Measurements from ENCODE around the gene CNNM2.

Gene CNNM2

DNA sequence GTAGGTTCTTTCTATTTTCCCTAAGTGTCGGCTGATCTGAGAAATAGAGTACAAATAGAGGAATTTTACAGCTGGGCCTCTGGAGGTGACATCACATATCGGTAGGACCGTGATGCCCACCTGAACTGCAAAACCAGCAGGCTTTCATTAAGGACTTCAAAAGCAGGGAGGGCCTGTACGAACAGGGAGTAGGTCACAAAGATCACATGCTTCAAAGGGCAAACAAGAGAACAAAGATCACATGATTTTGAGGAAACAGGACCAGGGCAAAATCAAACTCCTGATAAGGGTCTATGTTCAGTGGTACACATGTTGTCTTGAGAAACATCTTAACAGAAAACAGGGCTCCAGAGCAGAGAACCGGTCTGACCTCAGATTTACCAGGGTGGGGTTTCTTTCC lies 88.9 kb downstream of the CNNM2 start:
- Histone ChIP-seq H3K27me3 (ENCODE audit: control insufficient read depth, insufficient read depth, low read length) (no peaks in the 10 kb centered on the region), H3K36me3 (ENCODE audit: insufficient read depth, low read length) (no peaks in the 10 kb centered on the region), H3K9ac (ENCODE audit: low read depth, low read length) (no peak overlapping the region), H3K4me3 (ENCODE audit: low read length) (no peak overlapping the region), H3K4me2 (ENCODE audit: low read length) (no peak overlapping the region), H3K9me3 (replicated peaks; ENCODE audit: low read length) (no peaks in the 10 kb centered on the region), H3K4me1 (ENCODE audit: control insufficient read depth, insufficient read depth, low read length) (no peaks in the 10 kb centered on the region)

DNA sequence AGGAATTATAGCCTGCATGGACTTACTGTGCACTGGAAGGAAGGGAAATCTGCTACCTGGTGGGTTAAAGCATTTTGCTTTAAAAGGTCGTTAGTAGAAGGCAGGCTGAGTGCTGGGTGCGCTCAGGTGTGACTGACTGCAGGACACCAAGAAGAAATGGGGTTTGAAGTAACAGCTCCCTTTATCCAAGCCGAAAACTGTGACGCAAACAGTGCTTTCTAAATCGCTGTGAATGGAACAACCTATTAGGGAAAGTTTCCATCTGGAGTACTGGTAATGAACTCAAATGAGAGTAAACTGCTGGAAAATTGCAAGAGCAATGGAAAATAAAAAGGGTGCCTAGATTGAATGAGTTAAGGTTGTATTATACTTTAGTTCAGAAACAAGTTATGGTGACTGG lies 95.3 kb downstream of the CNNM2 start:
- no peak overlapping the region for H3K4me2 ChIP-seq (ENCODE audit: low read length)
- no peaks in the 10 kb centered on the region for H3K27me3 ChIP-seq (ENCODE audit: control insufficient read depth, insufficient read depth, low read length)
- H3K9me3 ChIP-seq (replicated peaks; ENCODE audit: low read length): no peaks in the 10 kb centered on the region
- no peaks in the 10 kb centered on the region for H3K4me1 ChIP-seq (ENCODE audit: control insufficient read depth, insufficient read depth, low read length)
- no peak overlapping the region for H3K4me3 ChIP-seq (ENCODE audit: low read length)
- no peaks in the 10 kb centered on the region for H3K36me3 ChIP-seq (ENCODE audit: insufficient read depth, low read length)
- H3K9ac ChIP-seq (ENCODE audit: low read depth, low read length): no peak overlapping the region

DNA sequence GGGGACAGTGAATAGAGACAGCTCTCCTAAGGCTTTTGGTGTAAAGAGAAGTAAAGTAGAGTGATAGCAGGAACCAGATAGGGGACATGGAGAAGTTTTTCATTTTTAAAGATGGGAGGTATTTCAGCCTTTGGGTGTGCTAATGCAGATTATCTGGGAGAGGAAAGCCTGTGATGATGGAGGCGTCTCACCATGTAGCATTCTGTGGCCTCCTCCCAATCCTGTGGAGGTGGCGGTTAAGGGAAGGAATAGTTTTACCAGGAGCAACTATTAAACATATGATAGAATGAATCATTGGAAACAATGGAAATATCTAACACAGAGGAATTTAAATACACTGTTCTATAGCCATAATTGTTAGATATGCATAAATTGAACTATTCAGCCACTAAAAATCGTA lies 101.3 kb downstream of the CNNM2 start:
- H3K9ac ChIP-seq (ENCODE audit: low read depth, low read length): no peak overlapping the region
- H3K27me3 ChIP-seq (ENCODE audit: control insufficient read depth, insufficient read depth, low read length): peaks cover 7% of the 10 kb centered on the region
- H3K36me3 ChIP-seq (ENCODE audit: insufficient read depth, low read length): no peaks in the 10 kb centered on the region
- H3K4me1 ChIP-seq (ENCODE audit: control insufficient read depth, insufficient read depth, low read length): no peaks in the 10 kb centered on the region
- H3K4me3 ChIP-seq (ENCODE audit: low read length): no peak overlapping the region
- no peak overlapping the region for H3K4me2 ChIP-seq (ENCODE audit: low read length)
- no peaks in the 10 kb centered on the region for H3K9me3 ChIP-seq (replicated peaks; ENCODE audit: low read length)

DNA sequence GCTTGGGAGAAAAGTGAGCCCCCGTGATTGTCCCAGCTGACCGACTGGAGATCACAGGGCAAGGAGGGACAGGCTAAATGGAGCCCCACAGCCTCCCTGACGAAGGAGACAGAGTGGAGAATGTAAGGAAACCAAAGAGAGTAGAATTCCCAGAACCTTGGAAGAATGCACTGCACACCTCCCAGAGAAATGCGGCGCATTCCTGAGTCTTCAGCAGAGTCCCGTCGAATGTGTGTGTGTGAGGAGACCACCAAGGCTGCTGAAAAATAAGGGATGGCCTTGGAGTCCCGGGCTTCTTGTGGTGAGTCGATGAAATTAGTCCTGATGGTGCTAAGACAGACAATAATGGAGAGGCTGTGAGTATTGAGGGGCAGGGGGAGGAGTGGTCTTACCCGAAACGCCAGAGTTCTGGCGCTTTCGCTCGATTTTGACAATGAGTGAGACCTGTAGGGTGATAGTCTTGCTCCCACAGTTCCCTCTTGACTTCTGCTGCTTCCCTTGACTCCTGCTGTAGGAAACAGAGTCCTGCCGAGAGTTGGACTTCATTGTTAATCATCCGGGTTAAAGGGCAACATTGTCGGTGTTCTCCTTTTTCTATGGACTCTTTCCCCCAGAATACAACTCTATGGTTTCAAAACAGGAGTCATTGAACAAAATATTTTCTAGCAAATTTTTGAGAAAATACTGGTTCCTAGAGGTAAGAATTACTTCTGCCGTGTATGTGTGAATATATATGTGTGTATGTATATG lies 103.2 kb downstream of the CNNM2 start:
- no peak overlapping the region for H3K4me3 ChIP-seq (ENCODE audit: low read length)
- no peak overlapping the region for H3K9ac ChIP-seq (ENCODE audit: low read depth, low read length)
- no peaks in the 10 kb centered on the region for H3K4me1 ChIP-seq (ENCODE audit: control insufficient read depth, insufficient read depth, low read length)
- peaks cover 7% of the 10 kb centered on the region for H3K27me3 ChIP-seq (ENCODE audit: control insufficient read depth, insufficient read depth, low read length)
- no peaks in the 10 kb centered on the region for H3K9me3 ChIP-seq (replicated peaks; ENCODE audit: low read length)
- H3K4me2 ChIP-seq (ENCODE audit: low read length): no peak overlapping the region
- no peaks in the 10 kb centered on the region for H3K36me3 ChIP-seq (ENCODE audit: insufficient read depth, low read length)

DNA sequence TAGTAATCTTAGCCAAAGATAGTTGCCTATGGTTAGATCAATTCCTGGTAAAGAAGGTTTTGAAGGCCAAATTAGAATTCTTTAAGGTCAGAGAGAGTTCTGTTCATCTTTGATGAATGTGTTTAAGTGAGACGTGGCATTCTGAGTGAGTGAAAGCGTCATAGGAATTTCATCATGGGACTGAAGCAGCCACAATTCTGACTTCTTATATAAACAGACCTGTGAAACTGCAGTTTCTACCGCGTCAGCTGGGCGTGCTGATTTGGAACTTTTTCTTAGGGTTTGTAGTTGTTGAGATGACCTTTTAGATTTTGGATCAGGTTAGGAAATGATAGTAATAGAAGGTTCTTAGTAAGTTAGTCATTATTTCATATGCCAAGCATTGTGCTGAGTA lies 103.8 kb downstream of the CNNM2 start:
- H3K36me3 ChIP-seq (ENCODE audit: insufficient read depth, low read length): no peaks in the 10 kb centered on the region

DNA sequence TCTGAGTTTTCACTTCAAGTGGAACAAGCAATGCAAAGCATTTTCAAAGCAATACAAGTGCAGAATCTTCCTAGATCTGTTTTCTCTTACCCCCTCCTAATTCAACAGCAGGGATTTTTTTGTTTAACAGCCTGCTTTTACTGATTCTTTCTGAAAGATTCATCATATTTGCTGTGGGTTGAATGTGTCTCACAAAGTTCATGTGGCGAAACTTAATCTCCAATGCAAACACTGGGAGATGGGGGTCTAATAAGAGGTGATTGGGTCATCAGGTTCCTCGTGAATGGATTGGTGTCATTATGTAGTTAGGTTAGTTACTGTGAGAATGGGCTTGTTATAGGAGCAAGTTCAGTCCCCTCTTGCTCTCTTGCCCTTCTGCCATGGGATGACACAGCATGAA lies 107.6 kb downstream of the CNNM2 start:
- Histone ChIP-seq H3K9ac (ENCODE audit: low read depth, low read length) (no peak overlapping the region), H3K4me2 (ENCODE audit: low read length) (no peak overlapping the region), H3K36me3 (ENCODE audit: insufficient read depth, low read length) (no peaks in the 10 kb centered on the region), H3K27me3 (ENCODE audit: control insufficient read depth, insufficient read depth, low read length) (peaks cover 7% of the 10 kb centered on the region), H3K4me1 (ENCODE audit: control insufficient read depth, insufficient read depth, low read length) (no peaks in the 10 kb centered on the region), H3K9me3 (replicated peaks; ENCODE audit: low read length) (no peaks in the 10 kb centered on the region), H3K4me3 (ENCODE audit: low read length) (no peak overlapping the region)

More for the DNA sequence above, 103.8 kb downstream of the CNNM2 start:
- H3K4me1 ChIP-seq (ENCODE audit: control insufficient read depth, insufficient read depth, low read length): no peaks in the 10 kb centered on the region
- H3K4me3 ChIP-seq (ENCODE audit: low read length): no peak overlapping the region
- H3K27me3 ChIP-seq (ENCODE audit: control insufficient read depth, insufficient read depth, low read length): peaks cover 7% of the 10 kb centered on the region
- no peak overlapping the region for H3K4me2 ChIP-seq (ENCODE audit: low read length)
- no peak overlapping the region for H3K9ac ChIP-seq (ENCODE audit: low read depth, low read length)
- no peaks in the 10 kb centered on the region for H3K9me3 ChIP-seq (replicated peaks; ENCODE audit: low read length)

DNA sequence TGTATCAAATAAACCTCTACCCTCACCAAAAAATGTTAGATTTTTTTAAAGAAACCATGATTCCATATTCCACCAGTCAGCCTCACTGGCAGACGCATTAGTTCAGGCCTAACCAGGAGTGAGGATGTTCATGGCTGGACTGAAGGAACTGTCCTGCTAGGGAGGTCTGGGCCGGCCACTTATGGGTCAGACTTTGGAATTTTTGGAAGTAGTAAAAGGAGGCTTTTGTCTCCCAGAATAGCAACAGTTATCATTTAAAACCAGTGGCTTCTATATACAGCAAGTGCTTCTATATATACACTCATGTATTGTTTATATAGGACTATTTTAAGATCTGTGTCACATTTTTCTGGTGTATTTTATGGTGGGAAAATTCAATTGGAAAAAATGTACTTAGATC lies 120.5 kb downstream of the CNNM2 start:
- Histone ChIP-seq H3K4me2 (ENCODE audit: low read length) (no peak overlapping the region), H3K9me3 (replicated peaks; ENCODE audit: low read length) (no peaks in the 10 kb centered on the region), H3K4me1 (ENCODE audit: control insufficient read depth, insufficient read depth, low read length) (no peaks in the 10 kb centered on the region), H3K9ac (ENCODE audit: low read depth, low read length) (no peak overlapping the region), H3K36me3 (ENCODE audit: insufficient read depth, low read length) (no peaks in the 10 kb centered on the region), H3K27me3 (ENCODE audit: control insufficient read depth, insufficient read depth, low read length) (peaks cover 4% of the 10 kb centered on the region), H3K4me3 (ENCODE audit: low read length) (no peak overlapping the region)

DNA sequence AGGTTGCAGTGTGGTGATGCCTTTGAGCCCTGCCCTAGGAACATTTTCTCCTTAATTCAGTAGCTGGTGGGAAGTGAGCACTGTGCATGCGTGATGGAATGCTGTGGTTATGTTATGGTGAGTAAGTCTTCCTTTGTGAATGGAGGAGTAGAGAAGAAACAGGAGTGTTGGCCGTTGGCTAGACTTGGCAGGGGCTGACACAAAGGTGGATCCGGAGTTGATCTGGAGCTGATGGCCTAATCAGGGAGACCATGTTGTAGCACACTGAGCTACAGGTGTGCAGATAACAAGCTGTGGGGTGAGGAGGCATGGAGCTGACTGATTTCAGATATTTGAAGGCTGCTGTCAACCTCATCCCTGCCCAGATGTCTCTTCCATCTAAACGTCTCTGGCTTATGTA lies 122.3 kb downstream of the CNNM2 start:
- peaks cover 4% of the 10 kb centered on the region for H3K27me3 ChIP-seq (ENCODE audit: control insufficient read depth, insufficient read depth, low read length)
- no peak overlapping the region for H3K4me3 ChIP-seq (ENCODE audit: low read length)
- H3K4me2 ChIP-seq (ENCODE audit: low read length): no peak overlapping the region
- H3K9ac ChIP-seq (ENCODE audit: low read depth, low read length): no peak overlapping the region
- no peaks in the 10 kb centered on the region for H3K9me3 ChIP-seq (replicated peaks; ENCODE audit: low read length)
- no peaks in the 10 kb centered on the region for H3K36me3 ChIP-seq (ENCODE audit: insufficient read depth, low read length)
- H3K4me1 ChIP-seq (ENCODE audit: control insufficient read depth, insufficient read depth, low read length): no peaks in the 10 kb centered on the region

DNA sequence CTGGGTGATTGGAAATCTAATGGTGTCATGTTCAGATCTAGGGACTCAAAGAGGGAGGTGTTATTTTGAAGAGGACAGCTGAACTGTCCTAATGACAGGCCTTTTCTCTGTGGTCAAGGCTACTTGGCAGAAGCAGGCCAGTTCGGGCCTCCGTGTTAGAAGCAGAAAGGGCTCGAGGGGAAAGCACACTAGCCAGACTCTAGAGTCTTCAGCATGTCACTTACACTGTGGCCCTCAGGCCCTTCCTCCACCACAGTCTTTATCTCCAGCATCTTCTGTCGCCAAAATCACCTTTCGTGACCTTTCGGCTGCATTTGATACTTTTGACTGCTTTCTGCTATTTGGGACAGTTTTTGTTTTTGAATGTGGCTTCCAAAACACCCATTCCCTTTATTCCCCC lies 123.3 kb downstream of the CNNM2 start:
- no peak overlapping the region for H3K9ac ChIP-seq (ENCODE audit: low read depth, low read length)
- H3K4me2 ChIP-seq (ENCODE audit: low read length): no peak overlapping the region
- H3K4me3 ChIP-seq (ENCODE audit: low read length): no peak overlapping the region
- no peaks in the 10 kb centered on the region for H3K27me3 ChIP-seq (ENCODE audit: control insufficient read depth, insufficient read depth, low read length)
- H3K9me3 ChIP-seq (replicated peaks; ENCODE audit: low read length): no peaks in the 10 kb centered on the region
- no peaks in the 10 kb centered on the region for H3K4me1 ChIP-seq (ENCODE audit: control insufficient read depth, insufficient read depth, low read length)
- no peaks in the 10 kb centered on the region for H3K36me3 ChIP-seq (ENCODE audit: insufficient read depth, low read length)

DNA sequence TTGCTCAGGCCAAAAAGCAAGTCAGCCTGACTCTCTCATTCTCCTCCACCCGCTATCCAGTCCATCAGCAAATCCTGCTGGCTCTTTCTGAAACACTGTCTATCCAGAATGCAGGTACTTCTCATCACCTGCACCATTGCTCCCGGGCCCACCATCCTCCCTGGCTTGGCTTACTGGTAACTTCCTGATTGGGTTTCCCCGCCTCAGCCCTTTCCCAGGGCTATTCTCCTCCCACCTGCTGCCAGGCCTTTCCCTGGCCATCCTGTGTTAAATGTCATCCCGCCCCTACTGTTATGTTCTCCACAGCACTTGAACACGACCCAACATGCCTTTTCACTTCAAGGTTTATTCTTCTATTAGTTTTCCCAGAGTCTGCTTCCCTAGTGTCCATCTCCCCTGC lies 124.0 kb downstream of the CNNM2 start:
- Histone ChIP-seq H3K27me3 (ENCODE audit: control insufficient read depth, insufficient read depth, low read length) (no peaks in the 10 kb centered on the region), H3K9ac (ENCODE audit: low read depth, low read length) (no peak overlapping the region), H3K4me2 (ENCODE audit: low read length) (no peak overlapping the region), H3K4me3 (ENCODE audit: low read length) (no peak overlapping the region), H3K9me3 (replicated peaks; ENCODE audit: low read length) (no peaks in the 10 kb centered on the region), H3K36me3 (ENCODE audit: insufficient read depth, low read length) (no peaks in the 10 kb centered on the region), H3K4me1 (ENCODE audit: control insufficient read depth, insufficient read depth, low read length) (no peaks in the 10 kb centered on the region)

DNA sequence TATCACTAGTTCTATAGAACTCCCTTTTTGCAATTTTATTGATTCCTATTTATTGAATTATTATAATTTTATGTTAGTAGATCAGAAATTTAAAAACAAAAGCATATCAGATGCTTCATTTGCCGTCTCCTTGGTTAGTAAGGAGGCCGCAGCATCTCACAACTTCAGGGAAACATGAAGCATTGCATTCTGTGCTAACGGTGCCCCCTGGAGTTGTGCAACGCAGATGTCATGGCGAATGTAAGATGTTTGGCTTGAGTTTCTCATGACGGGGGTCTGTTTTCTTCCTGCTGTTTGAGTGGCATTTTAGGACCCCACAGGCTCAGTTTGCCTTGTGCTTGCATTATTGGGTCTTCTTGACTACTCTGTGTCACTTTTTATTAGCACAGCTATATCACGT lies 124.8 kb downstream of the CNNM2 start:
- no peak overlapping the region for H3K4me3 ChIP-seq (ENCODE audit: low read length)
- H3K9ac ChIP-seq (ENCODE audit: low read depth, low read length): no peak overlapping the region
- H3K9me3 ChIP-seq (replicated peaks; ENCODE audit: low read length): no peaks in the 10 kb centered on the region
- H3K4me2 ChIP-seq (ENCODE audit: low read length): no peak overlapping the region
- H3K36me3 ChIP-seq (ENCODE audit: insufficient read depth, low read length): no peaks in the 10 kb centered on the region
- H3K4me1 ChIP-seq (ENCODE audit: control insufficient read depth, insufficient read depth, low read length): no peaks in the 10 kb centered on the region
- H3K27me3 ChIP-seq (ENCODE audit: control insufficient read depth, insufficient read depth, low read length): no peaks in the 10 kb centered on the region

DNA sequence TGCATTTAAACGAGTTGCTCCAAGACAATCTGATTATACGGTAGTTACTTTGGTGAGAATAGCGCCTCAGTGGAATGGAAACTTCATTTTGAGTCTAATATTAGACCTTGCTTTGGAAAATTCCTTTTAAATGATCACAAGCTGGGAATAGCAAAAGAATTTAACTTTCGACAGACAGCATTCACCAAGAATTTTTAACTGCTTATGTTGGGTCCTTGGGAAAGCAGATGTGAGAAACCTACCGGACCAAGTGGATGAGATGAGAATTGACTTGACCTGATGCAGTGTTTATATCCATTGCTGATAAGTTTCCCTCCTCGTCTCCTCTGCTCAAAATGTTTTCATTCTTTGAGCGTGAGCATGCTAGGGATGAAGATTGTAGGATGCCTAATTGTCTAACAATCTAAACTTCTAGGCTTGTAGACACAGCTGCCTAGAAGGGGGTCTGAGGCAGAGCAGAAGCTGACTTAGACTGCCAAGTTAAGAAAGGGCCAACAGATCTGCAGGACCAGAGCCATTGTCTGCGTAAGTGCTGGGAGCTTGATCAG lies 126.9 kb downstream of the CNNM2 start:
- Histone ChIP-seq H3K9me3 (replicated peaks; ENCODE audit: low read length) (no peaks in the 10 kb centered on the region), H3K4me3 (ENCODE audit: low read length) (no peak overlapping the region), H3K4me2 (ENCODE audit: low read length) (no peak overlapping the region), H3K36me3 (ENCODE audit: insufficient read depth, low read length) (no peaks in the 10 kb centered on the region), H3K4me1 (ENCODE audit: control insufficient read depth, insufficient read depth, low read length) (no peaks in the 10 kb centered on the region), H3K9ac (ENCODE audit: low read depth, low read length) (no peak overlapping the region), H3K27me3 (ENCODE audit: control insufficient read depth, insufficient read depth, low read length) (no peaks in the 10 kb centered on the region)

Measured in skeletal muscle satellite cell (primary cell).